Stomach (tissue), 4 donors: Measurements from ENCODE around the gene C1QTNF9B.

Source experiments
- CTCF ChIP-seq, 7 experiments: fragments of 450-650 bp in 4 of 7; fragments of 200-600 bp in 3 of 7; sonication (generic) in 3 of 7; IDR thresholded peaks; one replicate each; pipeline ENCODE4 v1.5.1; 2016 to 2019; ENCODE audit warnings: antibody characterized with exemption in 7 of 7, control low read depth in 2 of 7, mild to moderate bottlenecking in 1 of 7
- EP300 ChIP-seq: sonication (generic); formaldehyde crosslinking; IDR thresholded peaks from one replicate; pipeline ENCODE4 v1.6.1; 2017; ENCODE audit warnings: antibody characterized with exemption
- POLR2A ChIP-seq, 4 donors: fragments of 450-650 bp; IDR thresholded peaks; one replicate each; pipeline ENCODE4 v1.6.1; 2016; ENCODE audit warnings: antibody characterized with exemption in 4 of 4, control low read depth in 2 of 4, mild to moderate bottlenecking in 1 of 4, moderate library complexity in 1 of 4
- POLR2AphosphoS5 ChIP-seq, 3 donors: sonication (generic); formaldehyde crosslinking; IDR thresholded peaks; one replicate each; pipeline ENCODE4 v1.6.1; 2016; ENCODE audit warnings: antibody characterized with exemption in 3 of 3

- TF ChIP-seq CTCF (IDR thresholded peaks at IDR 0.05) (no peak), EP300 (no peak), POLR2A (IDR thresholded peaks at IDR 0.05) (no peak), POLR2AphosphoS5 (IDR thresholded peaks at IDR 0.05) (no peak)
These were observed 36.0 kb downstream of the C1QTNF9B start for GRCh38 chr13:23861310-23861709.
